Measurements from ENCODE around the gene SH3RF3.

DNA sequence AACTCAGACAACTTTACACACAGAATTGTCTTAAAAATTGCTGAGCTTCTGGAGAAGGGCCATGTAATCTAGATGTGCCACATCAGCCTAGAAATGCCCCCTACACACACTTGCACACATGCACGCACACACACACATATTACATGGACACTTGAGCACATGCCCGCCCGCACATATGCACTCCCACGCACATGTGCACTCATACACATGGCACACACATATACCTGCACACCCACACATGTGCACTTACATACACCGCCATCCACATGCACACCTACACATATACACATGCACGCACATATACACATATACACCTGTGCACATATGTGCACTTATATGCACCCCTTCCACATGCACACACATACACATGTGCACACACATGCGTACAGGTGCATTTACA lies 271.1 kb downstream of the SH3RF3 start:
- TF ChIP-seq, protein P1, sequence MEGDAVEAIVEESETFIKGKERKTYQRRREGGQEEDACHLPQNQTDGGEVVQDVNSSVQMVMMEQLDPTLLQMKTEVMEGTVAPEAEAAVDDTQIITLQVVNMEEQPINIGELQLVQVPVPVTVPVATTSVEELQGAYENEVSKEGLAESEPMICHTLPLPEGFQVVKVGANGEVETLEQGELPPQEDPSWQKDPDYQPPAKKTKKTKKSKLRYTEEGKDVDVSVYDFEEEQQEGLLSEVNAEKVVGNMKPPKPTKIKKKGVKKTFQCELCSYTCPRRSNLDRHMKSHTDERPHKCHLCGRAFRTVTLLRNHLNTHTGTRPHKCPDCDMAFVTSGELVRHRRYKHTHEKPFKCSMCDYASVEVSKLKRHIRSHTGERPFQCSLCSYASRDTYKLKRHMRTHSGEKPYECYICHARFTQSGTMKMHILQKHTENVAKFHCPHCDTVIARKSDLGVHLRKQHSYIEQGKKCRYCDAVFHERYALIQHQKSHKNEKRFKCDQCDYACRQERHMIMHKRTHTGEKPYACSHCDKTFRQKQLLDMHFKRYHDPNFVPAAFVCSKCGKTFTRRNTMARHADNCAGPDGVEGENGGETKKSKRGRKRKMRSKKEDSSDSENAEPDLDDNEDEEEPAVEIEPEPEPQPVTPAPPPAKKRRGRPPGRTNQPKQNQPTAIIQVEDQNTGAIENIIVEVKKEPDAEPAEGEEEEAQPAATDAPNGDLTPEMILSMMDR (IDR thresholded peaks at IDR 0.05 in 2 of 3, conservative IDR thresholded peaks at IDR 0.05 in 1 of 3; ENCODE audit: control insufficient read depth in 2 of 3, extremely low read depth in 1 of 3, insufficient read depth in 1 of 3, low read depth in 3 of 3, low read length in 3 of 3): no peak
- TF ChIP-seq EP300 (IDR thresholded peaks at IDR 0.05; ENCODE audit: borderline replicate concordance in 1 of 2, control insufficient read depth in 1 of 2, low read depth in 2 of 2, low read length in 2 of 2): no peak

Measured in GM12878 (cell line).